Ascending aorta (tissue), 2 donors: ENCODE results near the gene SYCE3. TPM values are rescaled to one million over a fixed set of nuclear protein-coding genes. Genes with fewer than 3 reads are reported as not detected.

Source experiments
- DNase-seq, 2 donors: peaks; one replicate each; pipeline ENCODE4 v3.0.0-alpha.2; 2019; ENCODE audit warnings: low spot score in 2 of 2
- H3K27ac ChIP-seq, 2 donors: fragments of 200-600 bp; sonication (generic); one replicate each; pipeline ENCODE4 v1.5.1; 2016 to 2017; ENCODE audit warnings: mild to moderate bottlenecking in 1 of 2
- H3K27me3 ChIP-seq: fragments of 200-600 bp; sonication (generic); one replicate; pipeline ENCODE4 v1.5.1; 2017
- H3K36me3 ChIP-seq, 2 donors: fragments of 200-600 bp; sonication (generic); one replicate each; pipeline ENCODE4 v1.5.1; 2016
- H3K4me1 ChIP-seq, 2 donors: fragments of 200-600 bp; sonication (generic); one replicate each; pipeline ENCODE4 v1.5.1; 2016 to 2017; ENCODE audit warnings: mild to moderate bottlenecking in 1 of 2
- H3K4me3 ChIP-seq, 2 donors: fragments of 200-600 bp; sonication (generic); one replicate each; pipeline ENCODE4 v1.5.1; 2016 to 2017; ENCODE audit warnings: mild to moderate bottlenecking in 1 of 2
- H3K9me3 ChIP-seq, 2 donors: fragments of 200-600 bp; sonication (generic); one replicate each; pipeline ENCODE4 v1.5.1; 2016
- CTCF ChIP-seq, 3 experiments: fragments of 200-600 bp in 2 of 3; fragments of 450-650 bp in 1 of 3; sonication (generic) in 2 of 3; IDR thresholded peaks; one replicate each; pipeline ENCODE4 v1.5.1; 2016 to 2019; ENCODE audit warnings: antibody characterized with exemption in 3 of 3, mild to moderate bottlenecking in 1 of 3, moderate library complexity in 1 of 3
- intact Hi-C: fragments of 100-400 bp; cut with DNase I; formaldehyde crosslinking; loops from one replicate; pipeline ENCODE4 v1.15.1; 2023
- total RNA-seq: library from RNA; depleted of rRNA; stranded (reverse); fragments of >200 nt; gene quantifications from one replicate; pipeline ENCODE4 v1.1.0, GENCODE V29; 2016

The SYCE3 gene
- total RNA-seq, 1 donor from 2014 or later, result not detected

- H3K36me3 ChIP-seq, result no peaks in the 10 kb centered on the region
- H3K27ac ChIP-seq, result no peak overlapping the region
- no peak for DNase-seq
- no peaks in the 10 kb centered on the region for H3K9me3 ChIP-seq
- H3K4me1 ChIP-seq, result peaks cover 5 to 7% of the 10 kb centered on the region in 2 donors
- peaks cover 19% of the 10 kb centered on the region for H3K27me3 ChIP-seq
- no peak for TF ChIP-seq CTCF (IDR thresholded peaks at IDR 0.05)
- intact Hi-C loops, result no loop called here
- H3K4me3 ChIP-seq, result no peak overlapping the region
Observed at GRCh38 chr22:50550395-50550794, 12.3 kb downstream of the SYCE3 start.

- TF ChIP-seq CTCF (IDR thresholded peaks at IDR 0.05), result no peak
- DNase-seq, result no peak
- no peak overlapping the region for H3K27ac ChIP-seq
- H3K36me3 ChIP-seq, result no peaks in the 10 kb centered on the region
- intact Hi-C loops, result no loop called here
- peaks cover 5 to 10% of the 10 kb centered on the region in 2 donors for H3K4me1 ChIP-seq
- H3K4me3 ChIP-seq, result peak overlapping the region; percentile 19 to 51
- H3K9me3 ChIP-seq, result no peaks in the 10 kb centered on the region
- peaks cover 19% of the 10 kb centered on the region for H3K27me3 ChIP-seq
Observed at GRCh38 chr22:50548921-50549790, 13.6 kb downstream of the SYCE3 start.

- H3K36me3 ChIP-seq, result no peaks in the 10 kb centered on the region
- no peak for DNase-seq
- H3K27ac ChIP-seq, result no peak overlapping the region
- TF ChIP-seq CTCF (IDR thresholded peaks at IDR 0.05), result no peak
- intact Hi-C loops, result no loop called here
- peaks cover 8 to 10% of the 10 kb centered on the region in 2 donors for H3K4me1 ChIP-seq
- H3K27me3 ChIP-seq, result peaks cover 19% of the 10 kb centered on the region
- H3K9me3 ChIP-seq, result no peaks in the 10 kb centered on the region
- peak overlapping the region; percentile 19 to 51 for H3K4me3 ChIP-seq
Observed at GRCh38 chr22:50548040-50548920, 14.4 kb downstream of the SYCE3 start.

- Histone ChIP-seq H3K27me3 (peaks cover 19% of the 10 kb centered on the region), H3K4me1 (peaks cover 8 to 10% of the 10 kb centered on the region in 2 donors), H3K4me3 (no peak overlapping the region), H3K27ac (no peak overlapping the region), H3K36me3 (no peaks in the 10 kb centered on the region), H3K9me3 (no peaks in the 10 kb centered on the region)
- DNase-seq, result no peak
- no peak for TF ChIP-seq CTCF (IDR thresholded peaks at IDR 0.05)
- intact Hi-C loops, result no loop called here
Observed at GRCh38 chr22:50547263-50547985, 15.3 kb downstream of the SYCE3 start.
